MCF 10A (cell line): Measurements from ENCODE around the gene PALLD. TPM values are rescaled to one million over a fixed set of nuclear protein-coding genes. Genes with fewer than 3 reads are reported as not detected.
A peak's percentile ranks its signal among the peaks of the same experiment; 100 is the strongest.

Source experiments
- BruUV-seq: library from RNA; stranded (reverse); fragments of 400-500 nt; replicated peaks from 2 replicates; lab custom pipeline; 2021; lab: Mats Ljungman, UMichigan
- CTCF ChIA-PET: fragments of 300-600 bp; sonication (Branson Sonifier 250); formaldehyde crosslinking; extraction: SDS; loops from one replicate; lab custom pipeline; 2021; ENCODE audit warnings: antibody characterized with exemption, inconsistent platforms; lab: Yijun Ruan, JAX
- POLR2A ChIA-PET: fragments of 300-600, 350-650 bp; sonication (Branson Sonifier 250); formaldehyde crosslinking; extraction: SDS; loops from one replicate; lab custom pipeline; 2020; ENCODE audit warnings: antibody characterized with exemption, inconsistent platforms; lab: Yijun Ruan, JAX
- DNase-seq: peaks from one replicate; pipeline ENCODE4 v3.0.0-alpha.2; 2018; ENCODE audit not compliant: unreplicated experiment
- H3K27ac Mint-ChIP-seq: one replicate; pipeline ENCODE4 v1.8.0; 2022; ENCODE audit warnings: mild to moderate bottlenecking, low read depth, mixed read lengths; ENCODE audit not compliant: unreplicated experiment
- H3K27me3 Mint-ChIP-seq: one replicate; pipeline ENCODE4 v1.8.0; 2022; ENCODE audit warnings: mixed read lengths; ENCODE audit not compliant: insufficient read depth, unreplicated experiment
- H3K36me3 Mint-ChIP-seq: one replicate; pipeline ENCODE4 v1.8.0; 2022; ENCODE audit warnings: mild to moderate bottlenecking, moderate library complexity, mixed read lengths; ENCODE audit not compliant: insufficient read depth, unreplicated experiment
- H3K4me1 Mint-ChIP-seq: one replicate; pipeline ENCODE4 v1.8.0; 2022; ENCODE audit warnings: mixed read lengths; ENCODE audit not compliant: insufficient read depth, unreplicated experiment
- H3K4me3 Mint-ChIP-seq: one replicate; pipeline ENCODE4 v1.8.0; 2022; ENCODE audit warnings: mild to moderate bottlenecking, moderate library complexity, mixed read lengths; ENCODE audit not compliant: unreplicated experiment
- H3K9me3 Mint-ChIP-seq: one replicate; pipeline ENCODE4 v1.8.0; 2022; ENCODE audit warnings: mixed read lengths; ENCODE audit not compliant: unreplicated experiment
- CTCF ChIP-seq: fragments of 200-600 bp; IDR thresholded peaks from one replicate; pipeline ENCODE4 v1.8.0; 2022; ENCODE audit warnings: antibody characterized with exemption, mild to moderate bottlenecking; ENCODE audit not compliant: unreplicated experiment
- intact Hi-C: fragments of 100-400 bp; cut with micrococcal nuclease; formaldehyde crosslinking; loops from 2 replicates; pipeline ENCODE4 v1.14.1; 2022
- total RNA-seq: library from RNA; stranded (reverse); gene quantifications from 2 replicates; pipeline ENCODE4 v1.2.3, GENCODE V29; 2022

PALLD gene
- total RNA-seq, 1 experiment from 2014 or later, result 191 TPM

- no peak overlapping the region for H3K27ac Mint-ChIP-seq
- H3K4me1 Mint-ChIP-seq, result peaks cover 5% of the 10 kb centered on the region
- DNase-seq, result no peak
- no peaks in the 10 kb centered on the region for H3K9me3 Mint-ChIP-seq
- H3K4me3 Mint-ChIP-seq, result no peak overlapping the region
- H3K27me3 Mint-ChIP-seq, result no peaks in the 10 kb centered on the region
- TF ChIP-seq CTCF, result no peak
- ChIA-PET CTCF (interaction anchor here (0.6 to 1.4 kb wide), 4 partner anchors 9 to 45 kb away, joined by 3 to 4 read pairs (median 4); no protein-coding TSS in a partner anchor), POLR2A (interaction anchor here (0.7 to 1.6 kb wide), 3 partner anchors 9 to 11 kb away, joined by 3 to 5 read pairs (median 3); no protein-coding TSS in a partner anchor)
- H3K36me3 Mint-ChIP-seq, result no peaks in the 10 kb centered on the region
- intact Hi-C loops, result no loop called here
- no TSS peak for BruUV-seq
Measured at GRCh38 chr4:168642591-168642990, 145.7 kb downstream of the PALLD start.

GRCh38 chr4:168643111-168643795 lies 146.4 kb downstream of the PALLD start:
- H3K9me3 Mint-ChIP-seq, result no peaks in the 10 kb centered on the region
- ChIA-PET CTCF (interaction anchor here (0.6 to 1.4 kb wide), 4 partner anchors 9 to 44 kb away, joined by 3 to 4 read pairs (median 4); no protein-coding TSS in a partner anchor), POLR2A (interaction anchor here (0.6 to 1.6 kb wide), 4 partner anchors 9 to 31 kb away, joined by 3 to 5 read pairs (median 3); no protein-coding TSS in a partner anchor)
- intact Hi-C loops, result no loop called here
- no peak for TF ChIP-seq CTCF
- H3K4me1 Mint-ChIP-seq, result peaks cover 5% of the 10 kb centered on the region
- no peak for DNase-seq
- H3K27me3 Mint-ChIP-seq, result no peaks in the 10 kb centered on the region
- BruUV-seq, result no TSS peak
- H3K4me3 Mint-ChIP-seq, result no peak overlapping the region
- no peak overlapping the region for H3K27ac Mint-ChIP-seq
- H3K36me3 Mint-ChIP-seq, result no peaks in the 10 kb centered on the region

GRCh38 chr4:168643796-168644159 lies 146.9 kb downstream of the PALLD start:
- DNase-seq, result no peak
- H3K4me1 Mint-ChIP-seq, result peaks cover 5% of the 10 kb centered on the region
- no peak overlapping the region for H3K27ac Mint-ChIP-seq
- no peaks in the 10 kb centered on the region for H3K36me3 Mint-ChIP-seq
- intact Hi-C loops, result no loop called here
- no peaks in the 10 kb centered on the region for H3K9me3 Mint-ChIP-seq
- no TSS peak for BruUV-seq
- no peak for TF ChIP-seq CTCF
- ChIA-PET POLR2A (interaction anchor here (1.6 kb wide), 1 partner anchor 10 kb away, joined by 5 read pairs; no protein-coding TSS in a partner anchor), CTCF (interaction anchor here (1.4 kb wide), 1 partner anchor 44 kb away, joined by 3 read pairs; no protein-coding TSS in a partner anchor)
- no peak overlapping the region for H3K4me3 Mint-ChIP-seq
- no peaks in the 10 kb centered on the region for H3K27me3 Mint-ChIP-seq

- H3K27me3 Mint-ChIP-seq, result no peaks in the 10 kb centered on the region
- H3K4me3 Mint-ChIP-seq, result no peak overlapping the region
- intact Hi-C loops, result no loop called here
- peaks cover 11% of the 10 kb centered on the region for H3K4me1 Mint-ChIP-seq
- ChIA-PET CTCF (interaction anchor here (1.4 to 2.0 kb wide), 2 partner anchors 14 to 60 kb away, joined by 5 to 7 read pairs; no protein-coding TSS in a partner anchor), POLR2A (interaction anchor here (0.6 to 1.0 kb wide), 2 partner anchors 49 to 149 kb away, joined by 3 read pairs; no protein-coding TSS in a partner anchor)
- no peak overlapping the region for H3K27ac Mint-ChIP-seq
- BruUV-seq, result no TSS peak
- no peaks in the 10 kb centered on the region for H3K9me3 Mint-ChIP-seq
- DNase-seq, result peak; percentile 20
- H3K36me3 Mint-ChIP-seq, result no peaks in the 10 kb centered on the region
- no peak for TF ChIP-seq CTCF
Measured at GRCh38 chr4:168646001-168646768, 149.3 kb downstream of the PALLD start.
